PC-3 (cell line): ENCODE data around the gene ANKLE1. TPM values are rescaled to one million over a fixed set of nuclear protein-coding genes. Genes with fewer than 3 reads are reported as not detected.

Experiments used
- ATAC-seq: fragments of 200-7000 bp; cut with Tn5 transposase; 2 replicates; pipeline ENCODE4 v1.9.1; 2020; ENCODE audit warnings: mild to moderate bottlenecking, moderate library complexity
- BruUV-seq: library from RNA; stranded (reverse); fragments of 400-500 nt; replicated peaks from 2 replicates; lab custom pipeline; 2021; lab: Mats Ljungman, UMichigan
- CTCF ChIA-PET: fragments of 300-600 bp; sonication (Branson Sonifier 250); formaldehyde crosslinking; loops from one replicate; lab custom pipeline; 2022; ENCODE audit warnings: antibody characterized with exemption; lab: Charles Lee
- POLR2A ChIA-PET: fragments of 300-600 bp; sonication (Branson Sonifier 250); formaldehyde crosslinking; loops from one replicate; lab custom pipeline; 2022; ENCODE audit warnings: antibody characterized with exemption; ENCODE audit not compliant: unreplicated experiment; lab: Charles Lee
- DNase-seq: peaks from one replicate; pipeline ENCODE4 v3.0.0-alpha.2; 2015
- H2AFZ ChIP-seq: fragments of 300-600 bp; sonication (generic); 2 replicates; pipeline ENCODE4 v1.6.0; 2016; ENCODE audit warnings: antibody characterized with exemption, low read length
- H3F3A ChIP-seq: fragments of 300-600 bp; sonication (generic); one replicate; pipeline ENCODE4 v1.6.0; 2017; ENCODE audit warnings: antibody characterized with exemption, low read length, control low read depth, mild to moderate bottlenecking; ENCODE audit not compliant: unreplicated experiment
- H3K27ac ChIP-seq: fragments of 300-600 bp; sonication (generic); 2 replicates; pipeline ENCODE4 v1.5.1; 2016; ENCODE audit warnings: mild to moderate bottlenecking, low read length
- H3K27me3 ChIP-seq: fragments of 300-600 bp; sonication (generic); 2 replicates; pipeline ENCODE4 v1.6.1; 2016; ENCODE audit warnings: low read length, mixed read lengths
- H3K36me3 ChIP-seq: fragments of 300-600 bp; sonication (generic); 2 replicates; pipeline ENCODE4 v1.6.1; 2016; ENCODE audit warnings: low read depth, mixed run types, low read length, mixed read lengths
- H3K4me1 ChIP-seq: fragments of 300-600 bp; sonication (generic); 2 replicates; pipeline ENCODE4 v1.5.1; 2016; ENCODE audit warnings: low read length; ENCODE audit not compliant: insufficient read depth
- H3K4me2 ChIP-seq: fragments of 300-600 bp; sonication (generic); 2 replicates; pipeline ENCODE4 v1.6.0; 2016; ENCODE audit warnings: low read length
- H3K4me3 ChIP-seq: fragments of 300-600 bp; sonication (generic); 2 replicates; pipeline ENCODE4 v1.5.1; 2016; ENCODE audit warnings: mild to moderate bottlenecking, low read length, mixed read lengths
- H3K79me2 ChIP-seq: fragments of 300-600 bp; sonication (generic); 2 replicates; pipeline ENCODE4 v1.6.1; 2017; ENCODE audit warnings: low read length, mixed read lengths
- H3K9ac ChIP-seq: fragments of 300-600 bp; sonication (generic); 2 replicates; pipeline ENCODE4 v1.6.0; 2016; ENCODE audit warnings: mild to moderate bottlenecking, low read length
- H3K9me2 ChIP-seq: fragments of 300-600 bp; sonication (generic); replicated peaks from 2 replicates; pipeline ENCODE4 v1.6.1; 2016; ENCODE audit warnings: mixed run types, low read length, mixed read lengths
- H3K9me3 ChIP-seq: fragments of 300-600 bp; sonication (generic); 2 replicates; pipeline ENCODE4 v1.6.1; 2016; ENCODE audit warnings: low read length, mixed read lengths
- H4K20me1 ChIP-seq: fragments of 300-600 bp; sonication (generic); 2 replicates; pipeline ENCODE4 v1.6.1; 2016; ENCODE audit warnings: low read length, mixed read lengths
- EZH2 ChIP-seq: fragments of 300-600 bp; sonication (generic); IDR thresholded peaks from one replicate; pipeline ENCODE4 v1.6.1; 2017; ENCODE audit warnings: antibody characterized with exemption, mild to moderate bottlenecking, low read length; ENCODE audit not compliant: unreplicated experiment
- EZH2phosphoT487 ChIP-seq: fragments of 300-600 bp; sonication (generic); IDR thresholded peaks from 2 replicates; pipeline ENCODE4 v1.6.1; 2018; ENCODE audit warnings: mild to moderate bottlenecking, antibody characterized with exemption, low read length, borderline replicate concordance
- intact Hi-C: fragments of 100-400 bp; cut with micrococcal nuclease; formaldehyde crosslinking; loops from 2 replicates; pipeline ENCODE4 v1.9.0; 2023
- total RNA-seq: library from RNA; depleted of rRNA; stranded (reverse); fragments of >200 nt; gene quantifications from 2 replicates; pipeline ENCODE4 v1.2.3, GENCODE V29; 2014
- TF ChIP-seq, protein P1 (sequence below): fragments of 300-600 bp; sonication (generic); conservative IDR thresholded peaks from 2 replicates; pipeline ENCODE4 v1.5.1; 2017; ENCODE audit warnings: antibody characterized with exemption, low read depth, mild to moderate bottlenecking, low read length

ANKLE1 gene
- total RNA-seq, 1 experiment from 2014 or later: 2.2 TPM

DNA sequence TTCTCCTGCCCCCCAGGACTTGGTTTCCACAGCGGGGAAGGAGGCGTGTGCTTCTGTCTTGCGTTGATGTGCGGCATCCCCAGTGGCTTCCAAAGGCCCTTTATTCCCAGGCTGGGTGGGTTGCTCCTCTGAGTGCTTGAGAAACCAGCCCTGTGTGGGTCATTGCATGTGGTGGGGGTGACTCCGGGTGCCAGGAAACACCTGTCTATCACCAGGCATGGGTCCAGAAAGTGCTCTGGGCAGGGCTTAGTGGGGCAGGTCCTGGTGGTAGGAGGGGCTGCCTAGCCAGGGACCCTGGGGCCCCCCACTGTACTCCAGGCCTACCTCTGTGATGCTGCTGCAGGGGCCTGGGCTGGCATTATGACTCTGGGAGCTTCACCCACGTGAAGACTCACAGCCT is 37.3 kb downstream of the ANKLE1 start:
- Histone ChIP-seq H3K4me1 (peaks cover 24% of the 10 kb centered on the region), H2AFZ (no peak overlapping the region), H3K27ac (no peak overlapping the region), H3K4me3 (no peak overlapping the region), H3K4me2 (no peak overlapping the region), H3K79me2 (peaks cover 10% of the 10 kb centered on the region), H3K9ac (no peak overlapping the region), H3F3A (no peaks in the 10 kb centered on the region), H3K27me3 (no peaks in the 10 kb centered on the region), H3K36me3 (peaks cover 29% of the 10 kb centered on the region), H3K9me2 (no peaks in the 10 kb centered on the region), H4K20me1 (no peaks in the 10 kb centered on the region), H3K9me3 (no peaks in the 10 kb centered on the region)
- ATAC-seq (no peak), DNase-seq (no peak)
- POLR2A ChIA-PET: no interaction called here
- TF ChIP-seq EZH2 (no peak), EZH2phosphoT487 (no peak)
- TF ChIP-seq, protein P1, sequence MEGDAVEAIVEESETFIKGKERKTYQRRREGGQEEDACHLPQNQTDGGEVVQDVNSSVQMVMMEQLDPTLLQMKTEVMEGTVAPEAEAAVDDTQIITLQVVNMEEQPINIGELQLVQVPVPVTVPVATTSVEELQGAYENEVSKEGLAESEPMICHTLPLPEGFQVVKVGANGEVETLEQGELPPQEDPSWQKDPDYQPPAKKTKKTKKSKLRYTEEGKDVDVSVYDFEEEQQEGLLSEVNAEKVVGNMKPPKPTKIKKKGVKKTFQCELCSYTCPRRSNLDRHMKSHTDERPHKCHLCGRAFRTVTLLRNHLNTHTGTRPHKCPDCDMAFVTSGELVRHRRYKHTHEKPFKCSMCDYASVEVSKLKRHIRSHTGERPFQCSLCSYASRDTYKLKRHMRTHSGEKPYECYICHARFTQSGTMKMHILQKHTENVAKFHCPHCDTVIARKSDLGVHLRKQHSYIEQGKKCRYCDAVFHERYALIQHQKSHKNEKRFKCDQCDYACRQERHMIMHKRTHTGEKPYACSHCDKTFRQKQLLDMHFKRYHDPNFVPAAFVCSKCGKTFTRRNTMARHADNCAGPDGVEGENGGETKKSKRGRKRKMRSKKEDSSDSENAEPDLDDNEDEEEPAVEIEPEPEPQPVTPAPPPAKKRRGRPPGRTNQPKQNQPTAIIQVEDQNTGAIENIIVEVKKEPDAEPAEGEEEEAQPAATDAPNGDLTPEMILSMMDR: no peak
- intact Hi-C loops: no loop called here
- CTCF ChIA-PET: no interaction called here
- BruUV-seq: no TSS peak

GRCh38 chr19:17319473-17320238 is 38.0 kb downstream of the ANKLE1 start:
- H3F3A ChIP-seq: no peaks in the 10 kb centered on the region
- H3K4me3 ChIP-seq: no peak overlapping the region
- no peak overlapping the region for H3K9ac ChIP-seq
- no peak for DNase-seq
- H2AFZ ChIP-seq: no peak overlapping the region
- peaks cover 9% of the 10 kb centered on the region; the same call in 1 of the 2 replicates for H3K79me2 ChIP-seq
- POLR2A ChIA-PET: no interaction called here
- no peak for ATAC-seq
- no peak overlapping the region for H3K4me2 ChIP-seq
- TF ChIP-seq, protein P1: no peak
- TF ChIP-seq EZH2 (no peak), EZH2phosphoT487 (no peak)
- peaks cover 24% of the 10 kb centered on the region for H3K4me1 ChIP-seq
- H3K27ac ChIP-seq: no peak overlapping the region
- no peaks in the 10 kb centered on the region for H3K9me2 ChIP-seq
- H3K27me3 ChIP-seq: no peaks in the 10 kb centered on the region
- CTCF ChIA-PET: no interaction called here
- peaks cover 23% of the 10 kb centered on the region for H3K36me3 ChIP-seq
- BruUV-seq: TSS peak; percentile 38
- no peaks in the 10 kb centered on the region for H4K20me1 ChIP-seq
- intact Hi-C loops: no loop called here
- no peaks in the 10 kb centered on the region for H3K9me3 ChIP-seq

DNA sequence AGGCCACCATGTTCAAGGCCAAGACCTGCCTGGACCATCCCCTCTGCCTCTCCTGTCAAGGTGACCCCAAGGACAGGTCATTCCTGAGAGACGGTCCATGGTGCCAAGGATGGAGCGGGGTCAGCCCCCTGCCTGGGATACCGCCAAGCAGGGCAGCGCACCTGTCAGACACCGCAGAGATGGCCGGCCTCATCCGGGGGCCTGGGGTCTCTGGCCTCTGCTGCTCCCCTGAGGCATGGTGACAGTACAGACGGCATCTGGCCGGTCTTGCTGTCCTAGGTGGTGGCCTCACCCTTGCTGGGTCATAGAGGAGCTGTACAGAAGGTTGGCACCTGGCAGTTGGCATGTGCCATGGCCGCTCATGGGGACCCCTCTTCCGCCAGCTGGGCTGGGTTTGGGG is 38.7 kb downstream of the ANKLE1 start:
- ChIA-PET CTCF (no interaction called here), POLR2A (no interaction called here)
- peaks cover 9% of the 10 kb centered on the region; the same call in 1 of the 2 replicates for H3K79me2 ChIP-seq
- H3K4me1 ChIP-seq: peaks cover 22% of the 10 kb centered on the region
- BruUV-seq: no TSS peak
- H3K9me3 ChIP-seq: no peaks in the 10 kb centered on the region
- peaks cover 20% of the 10 kb centered on the region for H3K36me3 ChIP-seq
- H3K4me2 ChIP-seq: no peak overlapping the region
- H3K27me3 ChIP-seq: no peaks in the 10 kb centered on the region
- H3F3A ChIP-seq: no peaks in the 10 kb centered on the region
- H3K4me3 ChIP-seq: no peak overlapping the region
- no peaks in the 10 kb centered on the region for H3K9me2 ChIP-seq
- intact Hi-C loops: no loop called here
- H3K9ac ChIP-seq: no peak overlapping the region
- no peak for ATAC-seq
- DNase-seq: no peak
- no peaks in the 10 kb centered on the region for H4K20me1 ChIP-seq
- H2AFZ ChIP-seq: no peak overlapping the region
- no peak overlapping the region for H3K27ac ChIP-seq
- TF ChIP-seq EZH2: no peak
- TF ChIP-seq, protein P1: no peak
- no peak for TF ChIP-seq EZH2phosphoT487
